Ascending aorta (tissue), 2 donors: ENCODE measurements around the gene CYB5D1. TPM values are rescaled to one million over a fixed set of nuclear protein-coding genes. Genes with fewer than 3 reads are reported as not detected.

Source experiments
- DNase-seq, 2 donors: peaks; one replicate each; pipeline ENCODE4 v3.0.0-alpha.2; 2019; ENCODE audit warnings: low spot score in 2 of 2
- H3K27ac ChIP-seq, 2 donors: fragments of 200-600 bp; sonication (generic); one replicate each; pipeline ENCODE4 v1.5.1; 2016 to 2017; ENCODE audit warnings: mild to moderate bottlenecking in 1 of 2
- H3K27me3 ChIP-seq: fragments of 200-600 bp; sonication (generic); one replicate; pipeline ENCODE4 v1.5.1; 2017
- H3K36me3 ChIP-seq, 2 donors: fragments of 200-600 bp; sonication (generic); one replicate each; pipeline ENCODE4 v1.5.1; 2016
- H3K4me1 ChIP-seq, 2 donors: fragments of 200-600 bp; sonication (generic); one replicate each; pipeline ENCODE4 v1.5.1; 2016 to 2017; ENCODE audit warnings: mild to moderate bottlenecking in 1 of 2
- H3K4me3 ChIP-seq, 2 donors: fragments of 200-600 bp; sonication (generic); one replicate each; pipeline ENCODE4 v1.5.1; 2016 to 2017; ENCODE audit warnings: mild to moderate bottlenecking in 1 of 2
- H3K9me3 ChIP-seq, 2 donors: fragments of 200-600 bp; sonication (generic); one replicate each; pipeline ENCODE4 v1.5.1; 2016
- CTCF ChIP-seq, 3 experiments: fragments of 200-600 bp in 2 of 3; fragments of 450-650 bp in 1 of 3; sonication (generic) in 2 of 3; IDR thresholded peaks; one replicate each; pipeline ENCODE4 v1.5.1; 2016 to 2019; ENCODE audit warnings: antibody characterized with exemption in 3 of 3, mild to moderate bottlenecking in 1 of 3, moderate library complexity in 1 of 3
- intact Hi-C: fragments of 100-400 bp; cut with DNase I; formaldehyde crosslinking; loops from one replicate; pipeline ENCODE4 v1.15.1; 2023
- total RNA-seq: library from RNA; depleted of rRNA; stranded (reverse); fragments of >200 nt; gene quantifications from one replicate; pipeline ENCODE4 v1.1.0, GENCODE V29; 2016

The CYB5D1 gene
- total RNA-seq, 1 donor from 2014 or later, result 0.21 TPM

GRCh38 chr17:7848131-7848579 is 9.6 kb upstream of the CYB5D1 start:
- no peaks in the 10 kb centered on the region for H3K9me3 ChIP-seq
- peaks cover 10 to 13% of the 10 kb centered on the region in 2 donors for H3K4me1 ChIP-seq
- TF ChIP-seq CTCF (IDR thresholded peaks at IDR 0.05), result no peak
- DNase-seq, result peak in 1 of 2 donors; percentile 57
- H3K4me3 ChIP-seq, result no peak overlapping the region
- peaks cover 42 to 55% of the 10 kb centered on the region in 2 donors for H3K36me3 ChIP-seq
- H3K27me3 ChIP-seq, result no peaks in the 10 kb centered on the region
- intact Hi-C loops, result loop anchor here (10.0 kb wide), 2 partner anchors 233 to 833 kb away; partner anchors contain the start of genes FXR2 and RNASEK
- no peak overlapping the region for H3K27ac ChIP-seq

DNA sequence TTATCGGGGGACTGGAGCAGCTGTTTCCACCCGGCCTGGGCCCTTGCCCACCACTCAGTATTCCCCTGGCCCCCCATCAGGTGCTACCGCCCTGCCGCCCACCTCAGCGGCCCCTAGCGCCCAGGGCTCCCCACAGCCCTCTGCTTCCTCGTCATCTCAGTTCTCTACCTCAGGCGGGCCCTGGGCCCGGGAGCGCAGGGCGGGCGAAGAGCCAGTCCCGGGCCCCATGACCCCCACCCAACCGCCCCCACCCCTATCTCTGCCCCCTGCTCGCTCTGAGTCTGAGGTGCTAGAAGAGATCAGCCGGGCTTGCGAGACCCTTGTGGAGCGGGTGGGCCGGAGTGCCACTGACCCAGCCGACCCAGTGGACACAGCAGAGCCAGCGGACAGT is 9.1 kb upstream of the CYB5D1 start:
- DNase-seq, result peak in 1 of 2 donors; percentile 64
- peaks cover 10 to 13% of the 10 kb centered on the region in 2 donors for H3K4me1 ChIP-seq
- intact Hi-C loops, result loop anchor here (10.0 kb wide), 2 partner anchors 234 to 834 kb away; partner anchors contain the start of genes FXR2 and RNASEK
- H3K36me3 ChIP-seq, result peaks cover 42 to 60% of the 10 kb centered on the region in 2 donors
- H3K4me3 ChIP-seq, result no peak overlapping the region
- TF ChIP-seq CTCF (IDR thresholded peaks at IDR 0.05), result no peak
- no peaks in the 10 kb centered on the region for H3K27me3 ChIP-seq
- no peak overlapping the region for H3K27ac ChIP-seq
- no peaks in the 10 kb centered on the region for H3K9me3 ChIP-seq

DNA sequence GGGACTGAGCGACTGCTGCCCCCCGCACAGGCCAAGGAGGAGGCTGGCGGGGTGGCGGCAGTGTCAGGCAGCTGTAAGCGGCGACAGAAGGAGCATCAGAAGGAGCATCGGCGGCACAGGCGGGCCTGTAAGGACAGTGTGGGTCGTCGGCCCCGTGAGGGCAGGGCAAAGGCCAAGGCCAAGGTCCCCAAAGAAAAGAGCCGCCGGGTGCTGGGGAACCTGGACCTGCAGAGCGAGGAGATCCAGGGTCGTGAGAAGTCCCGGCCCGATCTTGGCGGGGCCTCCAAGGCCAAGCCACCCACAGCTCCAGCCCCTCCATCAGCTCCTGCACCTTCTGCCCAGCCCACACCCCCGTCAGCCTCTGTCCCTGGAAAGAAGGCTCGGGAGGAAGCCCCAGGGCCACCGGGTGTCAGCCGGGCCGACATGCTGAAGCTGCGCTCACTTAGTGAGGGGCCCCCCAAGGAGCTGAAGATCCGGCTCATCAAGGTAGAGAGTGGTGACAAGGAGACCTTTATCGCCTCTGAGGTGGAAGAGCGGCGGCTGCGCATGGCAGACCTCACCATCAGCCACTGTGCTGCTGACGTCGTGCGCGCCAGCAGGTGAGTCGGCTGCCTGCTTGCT is 8.6 kb upstream of the CYB5D1 start:
- no peaks in the 10 kb centered on the region for H3K27me3 ChIP-seq
- peaks cover 10 to 13% of the 10 kb centered on the region in 2 donors for H3K4me1 ChIP-seq
- intact Hi-C loops, result loop anchor here (10.0 kb wide), 2 partner anchors 234 to 834 kb away; partner anchors contain the start of genes FXR2 and RNASEK
- H3K9me3 ChIP-seq, result no peaks in the 10 kb centered on the region
- no peak for DNase-seq
- H3K4me3 ChIP-seq, result no peak overlapping the region
- H3K27ac ChIP-seq, result no peak overlapping the region
- no peak for TF ChIP-seq CTCF (IDR thresholded peaks at IDR 0.05)
- H3K36me3 ChIP-seq, result peaks cover 42 to 64% of the 10 kb centered on the region in 2 donors

DNA sequence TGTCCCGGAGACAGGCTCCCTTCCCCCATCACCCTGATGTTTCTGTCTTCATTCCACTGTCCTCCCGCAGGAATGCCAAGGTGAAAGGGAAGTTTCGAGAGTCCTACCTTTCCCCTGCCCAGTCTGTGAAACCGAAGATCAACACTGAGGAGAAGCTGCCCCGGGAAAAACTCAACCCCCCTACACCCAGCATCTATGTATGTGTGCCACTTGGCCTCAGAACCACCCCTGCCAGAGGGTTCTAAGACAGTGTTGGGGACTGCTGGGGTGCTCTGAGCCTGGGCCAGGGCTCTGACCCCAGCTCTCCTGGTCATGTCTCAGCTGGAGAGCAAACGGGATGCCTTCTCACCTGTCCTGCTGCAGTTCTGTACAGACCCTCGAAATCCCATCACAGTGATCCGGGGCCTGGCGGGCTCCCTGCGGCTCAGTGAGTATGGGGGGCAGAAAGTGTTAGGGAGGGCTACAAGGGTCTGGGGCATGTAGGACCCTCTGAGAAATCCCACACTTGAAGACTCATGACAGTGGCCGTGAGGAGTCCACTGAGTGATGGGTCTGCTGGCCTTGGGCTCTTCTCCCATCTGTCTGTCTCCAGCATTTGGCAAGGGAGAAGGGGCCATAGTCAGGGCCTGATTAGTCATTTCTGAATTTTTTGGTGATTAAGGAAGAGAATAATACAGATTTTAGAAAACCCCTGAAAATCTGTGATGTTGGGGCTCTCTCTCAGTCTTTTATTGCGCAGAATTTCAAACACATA is 7.9 kb upstream of the CYB5D1 start:
- DNase-seq, result no peak
- no peak for TF ChIP-seq CTCF (IDR thresholded peaks at IDR 0.05)
- Histone ChIP-seq H3K36me3 (peaks cover 42 to 64% of the 10 kb centered on the region in 2 donors), H3K27ac (no peak overlapping the region), H3K9me3 (no peaks in the 10 kb centered on the region), H3K4me3 (no peak overlapping the region), H3K27me3 (no peaks in the 10 kb centered on the region), H3K4me1 (peaks cover 10 to 13% of the 10 kb centered on the region in 2 donors)
- intact Hi-C loops, result loop anchor here (10.0 kb wide), 3 partner anchors 235 to 835 kb away; partner anchors contain the start of genes FXR2, POLR2A, RNASEK and SLC35G6

GRCh38 chr17:7850701-7851437 is 6.9 kb upstream of the CYB5D1 start:
- Histone ChIP-seq H3K9me3 (no peaks in the 10 kb centered on the region), H3K36me3 (peaks cover 42 to 64% of the 10 kb centered on the region in 2 donors), H3K4me1 (peaks cover 8 to 13% of the 10 kb centered on the region in 2 donors), H3K27me3 (no peaks in the 10 kb centered on the region), H3K27ac (no peak overlapping the region), H3K4me3 (no peak overlapping the region)
- intact Hi-C loops, result loop anchor here (1.0 to 10.0 kb wide), 3 partner anchors 29 to 366 kb away; partner anchors contain the start of genes POLR2A and SLC35G6
- DNase-seq, result no peak
- no peak for TF ChIP-seq CTCF (IDR thresholded peaks at IDR 0.05)
